HG03432 (cell line): ENCODE data around the gene PIK3CD.
"Not testable (repeated sequence)": the region's sequence is repeated elsewhere in the genome, so short reads cannot be mapped to it uniquely, and the experiment has no call there.

Experiments
- ATAC-seq: cut with Tn5 transposase; IDR thresholded peaks from one replicate; pipeline ENCODE4 v1.9.1; 2021; ENCODE audit warnings: mild to moderate bottlenecking, moderate library complexity; ENCODE audit not compliant: unreplicated experiment

Gene PIK3CD

GRCh38 chr1:9687874-9688582 is 36.5 kb downstream of the PIK3CD start:
- no peak for ATAC-seq

GRCh38 chr1:9688599-9688998 is 37.1 kb downstream of the PIK3CD start:
- no peak for ATAC-seq

- peak; percentile 68 for ATAC-seq
These were observed 37.6 kb downstream of the PIK3CD start for GRCh38 chr1:9689011-9689706.

GRCh38 chr1:9689971-9690381 is 38.4 kb downstream of the PIK3CD start:
- ATAC-seq: no peak

GRCh38 chr1:9690440-9691107 is 39.0 kb downstream of the PIK3CD start:
- no peak for ATAC-seq

GRCh38 chr1:9691108-9691445 is 39.5 kb downstream of the PIK3CD start:
- ATAC-seq: no peak

- no peak for ATAC-seq
These were observed 40.2 kb downstream of the PIK3CD start for GRCh38 chr1:9691691-9692090.

- ATAC-seq: no peak
These were observed 45.3 kb downstream of the PIK3CD start for GRCh38 chr1:9696793-9697192.

- ATAC-seq: no peak
These were observed 47.8 kb downstream of the PIK3CD start for GRCh38 chr1:9699361-9699760.

GRCh38 chr1:9700340-9700739 is 48.8 kb downstream of the PIK3CD start:
- ATAC-seq: no peak

- ATAC-seq: no peak
These were observed 50.1 kb downstream of the PIK3CD start for GRCh38 chr1:9701665-9702064.

- ATAC-seq: no peak
These were observed 51.6 kb downstream of the PIK3CD start for GRCh38 chr1:9703165-9703509.

- no peak for ATAC-seq
These were observed 52.1 kb downstream of the PIK3CD start for GRCh38 chr1:9703681-9704080.

- no peak for ATAC-seq
These were observed 54.0 kb downstream of the PIK3CD start for GRCh38 chr1:9705337-9706093.

GRCh38 chr1:9706178-9706577 is 54.6 kb downstream of the PIK3CD start:
- ATAC-seq: no peak

GRCh38 chr1:9710037-9710436 is 58.5 kb downstream of the PIK3CD start:
- no peak for ATAC-seq

- no peak for ATAC-seq
These were observed 60.0 kb downstream of the PIK3CD start for GRCh38 chr1:9711466-9712020.

- ATAC-seq: not testable (repeated sequence)
These were observed 61.2 kb downstream of the PIK3CD start for GRCh38 chr1:9712767-9713166.

- no peak for ATAC-seq
These were observed 62.8 kb downstream of the PIK3CD start for GRCh38 chr1:9714257-9714718.

GRCh38 chr1:9715536-9716226 is 64.2 kb downstream of the PIK3CD start:
- ATAC-seq: no peak
